Neutrophil (primary cell): Measurements from ENCODE around the gene MAGEB1.

Experiments used
- H3K27ac ChIP-seq: fragments of 200-600 bp; sonication (generic); 2 replicates; pipeline ENCODE4 v1.5.1; 2016; ENCODE audit warnings: mild to moderate bottlenecking, moderate library complexity
- H3K27me3 ChIP-seq: fragments of 200-600 bp; sonication (generic); 2 replicates; pipeline ENCODE4 v1.6.0; 2016; ENCODE audit warnings: mild to moderate bottlenecking
- H3K36me3 ChIP-seq: fragments of 200-600 bp; sonication (generic); 2 replicates; pipeline ENCODE4 v1.5.1; 2017
- H3K4me1 ChIP-seq, 2 experiments: fragments of 200-600 bp in 1 of 2; sonication (generic) in 1 of 2; 1 replicate in 1 of 2; 2 replicates in 1 of 2; pipeline versions ENCODE4 v1.5.1 to v1.6.1; 2013 to 2016; ENCODE audit warnings: low read depth in 1 of 2, low read length in 1 of 2, mild to moderate bottlenecking in 1 of 2, moderate library complexity in 1 of 2; ENCODE audit not compliant: control insufficient read depth in 1 of 2, insufficient read depth in 1 of 2
- H3K4me3 ChIP-seq, 2 experiments: fragments of 200-600 bp in 1 of 2; sonication (generic) in 1 of 2; 1 replicate in 1 of 2; 2 replicates in 1 of 2; pipeline ENCODE4 v1.5.1; 2013 to 2016; ENCODE audit warnings: low read depth in 1 of 2, low read length in 1 of 2, mild to moderate bottlenecking in 1 of 2, moderate library complexity in 1 of 2
- H3K9me3 ChIP-seq: fragments of 200-600 bp; sonication (generic); 2 replicates; pipeline ENCODE4 v1.5.1; 2016
- CTCF ChIP-seq: fragments of 200-600 bp; sonication (generic); IDR thresholded peaks from 2 replicates; pipeline ENCODE4 v1.5.1; 2016; ENCODE audit warnings: antibody characterized with exemption

The MAGEB1 gene

GRCh38 chrX:30248854-30249253, 1.9 kb downstream of the MAGEB1 start:
- no peak for TF ChIP-seq CTCF
- Histone ChIP-seq H3K36me3 (no peaks in the 10 kb centered on the region), H3K4me1 (no peaks in the 10 kb centered on the region), H3K4me3 (no peak overlapping the region), H3K27me3 (no peaks in the 10 kb centered on the region), H3K9me3 (no peaks in the 10 kb centered on the region), H3K27ac (no peak overlapping the region)

- Histone ChIP-seq H3K4me1 (no peaks in the 10 kb centered on the region), H3K4me3 (no peak overlapping the region), H3K36me3 (no peaks in the 10 kb centered on the region), H3K9me3 (no peaks in the 10 kb centered on the region), H3K27me3 (no peaks in the 10 kb centered on the region), H3K27ac (no peak overlapping the region)
- TF ChIP-seq CTCF = no peak
These were observed 6.3 kb downstream of the MAGEB1 start for GRCh38 chrX:30253257-30253656.

GRCh38 chrX:30259927-30260326, 13.0 kb downstream of the MAGEB1 start:
- H3K27ac ChIP-seq = no peak overlapping the region

GRCh38 chrX:30261012-30261411, 14.1 kb downstream of the MAGEB1 start:
- no peaks in the 10 kb centered on the region for H3K4me1 ChIP-seq
- no peak for TF ChIP-seq CTCF
- H3K4me3 ChIP-seq = no peak overlapping the region

More at GRCh38 chrX:30259927-30260326, 13.0 kb downstream of the MAGEB1 start:
- Histone ChIP-seq H3K36me3 (no peaks in the 10 kb centered on the region), H3K27me3 (no peaks in the 10 kb centered on the region), H3K4me1 (no peaks in the 10 kb centered on the region), H3K9me3 (no peaks in the 10 kb centered on the region), H3K4me3 (no peak overlapping the region)
- no peak for TF ChIP-seq CTCF

GRCh38 chrX:30262763-30263162, 15.8 kb downstream of the MAGEB1 start:
- Histone ChIP-seq H3K4me1 (no peaks in the 10 kb centered on the region), H3K27me3 (no peaks in the 10 kb centered on the region), H3K36me3 (no peaks in the 10 kb centered on the region), H3K27ac (no peak overlapping the region), H3K9me3 (no peaks in the 10 kb centered on the region), H3K4me3 (no peak overlapping the region)
- TF ChIP-seq CTCF = no peak

More at GRCh38 chrX:30261012-30261411, 14.1 kb downstream of the MAGEB1 start:
- no peaks in the 10 kb centered on the region for H3K36me3 ChIP-seq
- no peaks in the 10 kb centered on the region for H3K27me3 ChIP-seq
- H3K27ac ChIP-seq = no peak overlapping the region
- H3K9me3 ChIP-seq = no peaks in the 10 kb centered on the region

- no peaks in the 10 kb centered on the region for H3K27me3 ChIP-seq
- H3K4me1 ChIP-seq = no peaks in the 10 kb centered on the region
- H3K4me3 ChIP-seq = no peak overlapping the region
- H3K9me3 ChIP-seq = no peaks in the 10 kb centered on the region
- no peak for TF ChIP-seq CTCF
- no peaks in the 10 kb centered on the region for H3K36me3 ChIP-seq
- H3K27ac ChIP-seq = no peak overlapping the region
These were observed 23.7 kb downstream of the MAGEB1 start for GRCh38 chrX:30270639-30271038.
